HL-60 (cell line): ENCODE data around the gene VPS41.

Experiments
- DNase-seq, 2 experiments: peaks; one replicate each; pipeline ENCODE4 v3.0.0-alpha.2; 2010 to 2020; ENCODE audit warnings: low read depth in 1 of 2, low spot score in 1 of 2
- H3K27ac ChIP-seq: fragments of 250-450 bp; sonication (Bioruptor Pico); replicated peaks from 2 replicates; pipeline ENCODE4 v1.5.1; 2020; ENCODE audit warnings: mild to moderate bottlenecking, moderate library complexity
- H3K27me3 ChIP-seq: fragments of 250-450 bp; sonication (Bioruptor Pico); 2 replicates; pipeline ENCODE4 v1.5.1; 2021; ENCODE audit warnings: mild to moderate bottlenecking, moderate library complexity; ENCODE audit not compliant: insufficient read depth, poor library complexity, severe bottlenecking
- H3K4me3 ChIP-seq: replicated peaks from 2 replicates; pipeline ENCODE4 v1.5.1; 2011; ENCODE audit warnings: mild to moderate bottlenecking, control low read depth, low read length; ENCODE audit not compliant: insufficient read depth
- CTCF ChIP-seq: IDR thresholded peaks from one replicate; pipeline ENCODE4 v1.5.1; 2011; ENCODE audit warnings: low read length, control low read depth, inconsistent platforms; ENCODE audit not compliant: insufficient read depth
- GABPA ChIP-seq: IDR thresholded peaks from 2 replicates; pipeline ENCODE4 v1.6.1; 2012; ENCODE audit warnings: low read depth
- POLR2AphosphoS5 ChIP-seq: IDR thresholded peaks from 2 replicates; pipeline ENCODE4 v1.6.1; 2012; ENCODE audit warnings: low read depth
- SPI1 ChIP-seq: IDR thresholded peaks from 2 replicates; pipeline ENCODE4 v1.6.1; 2012; ENCODE audit warnings: low read depth, mild to moderate bottlenecking, borderline replicate concordance
- TF ChIP-seq, protein P1 (sequence below): IDR thresholded peaks from 2 replicates; pipeline ENCODE4 v1.6.1; 2012; ENCODE audit warnings: low read depth; ENCODE audit not compliant: insufficient replicate concordance

Gene VPS41

DNA sequence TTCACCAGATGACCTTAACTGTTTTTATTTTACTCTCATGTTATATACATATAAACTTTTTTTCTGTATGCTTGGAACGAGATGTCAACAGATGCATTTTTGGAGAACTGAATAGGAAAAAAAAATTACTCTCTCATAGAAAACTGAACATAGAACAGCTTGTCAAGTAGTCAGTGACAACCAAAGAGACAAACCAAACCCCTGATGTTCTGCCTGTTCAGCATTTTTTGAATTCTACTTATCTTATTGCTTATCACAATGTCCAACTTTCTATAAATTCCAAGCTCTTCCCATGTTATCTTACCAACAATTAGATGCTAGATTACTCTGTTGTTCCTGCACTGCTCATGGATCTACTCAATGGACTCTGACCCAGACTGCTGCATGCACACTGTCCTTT is 95.2 kb downstream of the VPS41 start:
- TF ChIP-seq GABPA (no peak), SPI1 (no peak), POLR2AphosphoS5 (no peak), CTCF (no peak)
- TF ChIP-seq, protein P1, sequence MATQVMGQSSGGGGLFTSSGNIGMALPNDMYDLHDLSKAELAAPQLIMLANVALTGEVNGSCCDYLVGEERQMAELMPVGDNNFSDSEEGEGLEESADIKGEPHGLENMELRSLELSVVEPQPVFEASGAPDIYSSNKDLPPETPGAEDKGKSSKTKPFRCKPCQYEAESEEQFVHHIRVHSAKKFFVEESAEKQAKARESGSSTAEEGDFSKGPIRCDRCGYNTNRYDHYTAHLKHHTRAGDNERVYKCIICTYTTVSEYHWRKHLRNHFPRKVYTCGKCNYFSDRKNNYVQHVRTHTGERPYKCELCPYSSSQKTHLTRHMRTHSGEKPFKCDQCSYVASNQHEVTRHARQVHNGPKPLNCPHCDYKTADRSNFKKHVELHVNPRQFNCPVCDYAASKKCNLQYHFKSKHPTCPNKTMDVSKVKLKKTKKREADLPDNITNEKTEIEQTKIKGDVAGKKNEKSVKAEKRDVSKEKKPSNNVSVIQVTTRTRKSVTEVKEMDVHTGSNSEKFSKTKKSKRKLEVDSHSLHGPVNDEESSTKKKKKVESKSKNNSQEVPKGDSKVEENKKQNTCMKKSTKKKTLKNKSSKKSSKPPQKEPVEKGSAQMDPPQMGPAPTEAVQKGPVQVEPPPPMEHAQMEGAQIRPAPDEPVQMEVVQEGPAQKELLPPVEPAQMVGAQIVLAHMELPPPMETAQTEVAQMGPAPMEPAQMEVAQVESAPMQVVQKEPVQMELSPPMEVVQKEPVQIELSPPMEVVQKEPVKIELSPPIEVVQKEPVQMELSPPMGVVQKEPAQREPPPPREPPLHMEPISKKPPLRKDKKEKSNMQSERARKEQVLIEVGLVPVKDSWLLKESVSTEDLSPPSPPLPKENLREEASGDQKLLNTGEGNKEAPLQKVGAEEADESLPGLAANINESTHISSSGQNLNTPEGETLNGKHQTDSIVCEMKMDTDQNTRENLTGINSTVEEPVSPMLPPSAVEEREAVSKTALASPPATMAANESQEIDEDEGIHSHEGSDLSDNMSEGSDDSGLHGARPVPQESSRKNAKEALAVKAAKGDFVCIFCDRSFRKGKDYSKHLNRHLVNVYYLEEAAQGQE: no peak
- no peak overlapping the region for H3K27ac ChIP-seq

GRCh38 chr7:38806912-38807311 is 102.1 kb downstream of the VPS41 start:
- Histone ChIP-seq H3K27ac (no peak overlapping the region), H3K27me3 (no peaks in the 10 kb centered on the region), H3K4me3 (no peak overlapping the region)
- no peak for DNase-seq
- no peak for TF ChIP-seq GABPA
- TF ChIP-seq CTCF: no peak
- no peak for TF ChIP-seq SPI1
- TF ChIP-seq, protein P1: no peak
- no peak for TF ChIP-seq POLR2AphosphoS5

More for the DNA sequence above, 95.2 kb downstream of the VPS41 start:
- DNase-seq: no peak
- H3K27me3 ChIP-seq: no peaks in the 10 kb centered on the region
- H3K4me3 ChIP-seq: no peak overlapping the region

DNA sequence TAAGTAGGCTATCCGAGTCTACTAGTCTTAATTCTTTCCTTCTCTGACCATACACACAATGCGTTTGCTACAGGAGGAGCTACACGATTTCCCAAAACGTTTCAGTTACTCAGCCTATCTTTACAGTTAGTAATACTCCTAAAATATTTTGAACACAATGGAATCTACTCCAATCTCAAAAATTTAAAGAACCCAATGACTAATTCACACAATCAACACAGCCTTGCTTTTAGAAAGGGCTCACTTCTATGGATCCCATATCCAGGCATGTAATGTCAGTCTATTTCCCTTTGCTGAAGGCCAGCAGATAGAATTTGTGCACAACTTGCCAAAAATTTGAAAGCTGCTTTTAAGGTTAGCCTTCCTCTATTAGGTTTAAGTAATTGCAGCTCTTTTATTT is 107.2 kb downstream of the VPS41 start:
- no peak overlapping the region for H3K27ac ChIP-seq
- H3K4me3 ChIP-seq: no peak overlapping the region
- TF ChIP-seq POLR2AphosphoS5 (no peak), GABPA (no peak), SPI1 (no peak), CTCF (no peak)
- TF ChIP-seq, protein P1: no peak
- DNase-seq: no peak
- H3K27me3 ChIP-seq: no peaks in the 10 kb centered on the region
